Measurements from ENCODE around the gene DRD4. TPM values are rescaled to one million over a fixed set of nuclear protein-coding genes. Genes with fewer than 3 reads are reported as not detected.

Gene DRD4
- total RNA-seq, 4 donors from 2014 or later = not detected

DNA sequence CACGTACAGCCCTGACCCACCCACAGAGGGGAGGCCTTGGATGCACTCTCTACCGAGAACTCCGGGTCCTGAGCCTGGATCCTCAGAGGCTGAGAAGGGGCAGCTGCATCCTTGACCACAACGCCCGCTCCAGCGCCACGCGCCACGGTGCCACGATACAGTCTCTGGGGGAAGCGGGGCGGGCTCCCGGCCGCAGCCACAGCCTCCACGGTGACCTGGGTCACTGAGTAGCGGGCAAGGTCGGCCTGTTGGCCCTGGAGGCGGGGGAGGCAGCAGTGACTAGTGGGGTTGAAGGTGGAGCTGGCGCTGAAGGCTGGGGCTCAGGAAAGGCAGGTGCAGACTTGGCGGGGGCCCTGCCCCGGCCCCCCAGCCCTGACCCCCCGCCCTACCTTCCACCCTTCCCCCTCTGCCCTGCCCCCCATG, 17.4 kb upstream of the DRD4 start:
- H3K4me1 ChIP-seq = peaks cover 12 to 14% of the 10 kb centered on the region in 2 donors
- DNase-seq = no peak
- H3K27me3 ChIP-seq = peaks cover 0 to 4% (median 0%) of the 10 kb centered on the region in 3 donors
- no peak overlapping the region for H3K4me3 ChIP-seq
- in situ Hi-C loops (cut with MboI; ENCODE audit: low sequenced_read_pairs in 4 of 4) (no loop called here), intact Hi-C loops (cut with DNase I; ENCODE audit: low total_unique reads) (no loop called here)
- H3K36me3 ChIP-seq = no peaks in the 10 kb centered on the region
- H3K27ac ChIP-seq = no peak overlapping the region
- no peaks in the 10 kb centered on the region for H3K9me3 ChIP-seq
- no peak for ATAC-seq
- TF ChIP-seq, protein P1, sequence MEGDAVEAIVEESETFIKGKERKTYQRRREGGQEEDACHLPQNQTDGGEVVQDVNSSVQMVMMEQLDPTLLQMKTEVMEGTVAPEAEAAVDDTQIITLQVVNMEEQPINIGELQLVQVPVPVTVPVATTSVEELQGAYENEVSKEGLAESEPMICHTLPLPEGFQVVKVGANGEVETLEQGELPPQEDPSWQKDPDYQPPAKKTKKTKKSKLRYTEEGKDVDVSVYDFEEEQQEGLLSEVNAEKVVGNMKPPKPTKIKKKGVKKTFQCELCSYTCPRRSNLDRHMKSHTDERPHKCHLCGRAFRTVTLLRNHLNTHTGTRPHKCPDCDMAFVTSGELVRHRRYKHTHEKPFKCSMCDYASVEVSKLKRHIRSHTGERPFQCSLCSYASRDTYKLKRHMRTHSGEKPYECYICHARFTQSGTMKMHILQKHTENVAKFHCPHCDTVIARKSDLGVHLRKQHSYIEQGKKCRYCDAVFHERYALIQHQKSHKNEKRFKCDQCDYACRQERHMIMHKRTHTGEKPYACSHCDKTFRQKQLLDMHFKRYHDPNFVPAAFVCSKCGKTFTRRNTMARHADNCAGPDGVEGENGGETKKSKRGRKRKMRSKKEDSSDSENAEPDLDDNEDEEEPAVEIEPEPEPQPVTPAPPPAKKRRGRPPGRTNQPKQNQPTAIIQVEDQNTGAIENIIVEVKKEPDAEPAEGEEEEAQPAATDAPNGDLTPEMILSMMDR (IDR thresholded peaks at IDR 0.05 in 4 of 5, conservative IDR thresholded peaks at IDR 0.05 in 1 of 5) = no peak
- TF ChIP-seq POLR2A (IDR thresholded peaks at IDR 0.05) = no peak

DNA sequence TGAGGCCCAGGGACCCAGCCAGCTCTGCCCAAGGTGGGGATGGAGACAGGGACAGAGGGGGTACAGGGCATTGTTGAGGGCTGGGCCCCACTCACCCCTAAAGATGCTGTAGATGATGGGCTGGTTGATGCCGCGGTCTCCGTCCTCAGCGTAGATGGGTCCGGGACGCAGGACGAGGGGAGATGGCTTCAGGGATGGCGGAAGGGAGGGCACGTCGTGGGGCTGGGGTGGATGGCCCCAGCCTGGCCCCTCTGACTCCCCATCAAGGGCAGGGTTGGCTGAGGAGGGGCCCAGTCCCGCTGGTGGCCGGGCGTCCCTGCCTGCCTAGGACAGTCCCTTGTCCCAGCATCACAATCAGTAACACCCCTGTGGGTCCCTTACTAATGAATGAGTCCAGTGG, 16.9 kb upstream of the DRD4 start:
- no peak overlapping the region for H3K4me3 ChIP-seq
- peaks cover 6 to 8% of the 10 kb centered on the region in 2 donors for H3K4me1 ChIP-seq
- in situ Hi-C loops (cut with MboI; ENCODE audit: low sequenced_read_pairs in 4 of 4) (no loop called here), intact Hi-C loops (cut with DNase I; ENCODE audit: low total_unique reads) (no loop called here)
- ATAC-seq (no peak), DNase-seq (no peak)
- H3K36me3 ChIP-seq = no peaks in the 10 kb centered on the region
- peaks cover 0 to 4% (median 0%) of the 10 kb centered on the region in 3 donors for H3K27me3 ChIP-seq
- TF ChIP-seq, protein P1 (IDR thresholded peaks at IDR 0.05 in 4 of 5, conservative IDR thresholded peaks at IDR 0.05 in 1 of 5) = no peak
- no peak for TF ChIP-seq POLR2A (IDR thresholded peaks at IDR 0.05)
- H3K9me3 ChIP-seq = no peaks in the 10 kb centered on the region
- no peak overlapping the region for H3K27ac ChIP-seq

DNA sequence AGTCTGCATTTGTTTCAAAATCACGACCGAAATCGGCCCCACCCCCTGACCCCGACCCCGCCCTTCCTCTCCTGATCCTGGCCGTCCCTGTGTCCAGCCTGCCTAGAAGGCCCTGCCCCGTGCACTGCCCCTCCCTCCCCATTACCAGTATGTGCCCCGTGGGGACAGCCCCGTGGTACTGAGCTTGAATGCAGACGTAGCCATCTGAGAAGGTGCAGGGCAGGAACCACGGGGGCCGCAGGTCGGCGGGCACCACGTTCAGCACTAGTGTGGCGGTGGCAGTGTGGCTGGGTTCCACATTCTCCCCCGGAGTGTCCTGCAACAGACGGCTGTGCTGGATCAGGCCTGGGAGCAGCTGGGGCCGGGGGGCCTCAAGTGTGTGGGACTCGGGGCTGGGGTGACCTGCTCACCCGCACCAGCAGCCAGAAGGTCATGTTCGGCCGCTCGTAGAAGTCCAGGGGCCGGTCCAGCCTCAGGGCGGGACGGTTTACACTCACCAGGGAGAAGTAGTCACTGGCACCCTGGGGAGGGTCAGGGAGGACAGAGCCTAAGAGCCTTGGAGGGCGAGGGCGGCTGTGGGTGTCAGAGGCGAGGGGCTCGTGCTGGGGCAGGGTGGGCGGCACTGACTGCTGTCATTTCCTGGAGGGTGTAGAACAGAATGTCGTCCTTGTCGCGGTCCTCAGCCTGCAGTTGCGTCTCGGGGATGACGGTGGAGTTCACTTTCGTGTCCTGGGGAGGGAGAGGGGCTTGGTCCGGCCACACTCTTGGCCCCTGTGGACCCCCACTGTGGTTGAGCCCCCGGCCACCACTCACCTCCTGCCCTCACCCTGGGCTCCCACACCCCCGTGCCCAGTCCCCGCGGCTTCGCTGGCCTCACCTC, 15.9 kb upstream of the DRD4 start:
- DNase-seq (no peak), ATAC-seq (no peak)
- intact Hi-C loops (cut with DNase I; ENCODE audit: low total_unique reads) (no loop called here), in situ Hi-C loops (cut with MboI; ENCODE audit: low sequenced_read_pairs in 4 of 4) (no loop called here)
- peaks cover 4 to 6% of the 10 kb centered on the region in 2 donors for H3K4me1 ChIP-seq
- H3K4me3 ChIP-seq = no peak overlapping the region
- no peaks in the 10 kb centered on the region for H3K9me3 ChIP-seq
- TF ChIP-seq, protein P1 (IDR thresholded peaks at IDR 0.05 in 4 of 5, conservative IDR thresholded peaks at IDR 0.05 in 1 of 5) = no peak
- TF ChIP-seq POLR2A (IDR thresholded peaks at IDR 0.05) = no peak
- H3K36me3 ChIP-seq = no peaks in the 10 kb centered on the region
- H3K27ac ChIP-seq = no peak overlapping the region
- peaks cover 0 to 4% (median 4%) of the 10 kb centered on the region in 3 donors for H3K27me3 ChIP-seq

DNA sequence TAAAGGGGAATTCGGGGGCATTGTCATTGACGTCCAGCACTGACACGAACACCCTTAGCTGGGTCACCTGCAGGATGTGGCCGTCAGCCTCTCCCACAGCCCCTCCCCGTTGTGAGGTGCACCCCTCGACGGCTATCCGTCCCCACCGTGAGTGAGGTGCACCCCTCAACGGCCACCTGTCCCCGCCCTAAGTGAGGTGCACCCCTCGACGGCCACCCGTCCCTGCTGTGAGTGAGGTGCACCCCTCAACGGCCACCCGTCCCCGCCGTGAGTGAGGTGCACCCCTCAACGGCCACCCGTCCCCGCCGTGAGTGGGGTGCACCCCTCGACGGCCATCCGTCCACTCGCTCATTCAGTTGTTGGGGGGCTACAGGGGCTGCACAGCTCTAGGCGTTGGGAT, 15.2 kb upstream of the DRD4 start:
- no peaks in the 10 kb centered on the region for H3K36me3 ChIP-seq
- no peak for DNase-seq
- H3K4me3 ChIP-seq = no peak overlapping the region
- ATAC-seq = no peak
- H3K27ac ChIP-seq = no peak overlapping the region
- TF ChIP-seq POLR2A (IDR thresholded peaks at IDR 0.05) = no peak
- TF ChIP-seq, protein P1 (IDR thresholded peaks at IDR 0.05 in 4 of 5, conservative IDR thresholded peaks at IDR 0.05 in 1 of 5) = no peak
- H3K27me3 ChIP-seq = peaks cover 0 to 7% (median 4%) of the 10 kb centered on the region in 3 donors
- in situ Hi-C loops (cut with MboI; ENCODE audit: low sequenced_read_pairs in 4 of 4) = no loop called here
- intact Hi-C loops (cut with DNase I; ENCODE audit: low total_unique reads) = no loop called here
- H3K4me1 ChIP-seq = peaks cover 0 to 10% of the 10 kb centered on the region in 2 donors
- H3K9me3 ChIP-seq = no peaks in the 10 kb centered on the region
